DMS53 (cell line): Measurements from ENCODE around the gene C21orf58.
"Not testable (repeated sequence)": the region's sequence is repeated elsewhere in the genome, so short reads cannot be mapped to it uniquely, and the experiment has no call there.

Experiments used
- DNase-seq: peaks from one replicate; lab custom pipeline; 2025; lab: John Stamatoyannopoulos, UW

The C21orf58 gene

DNA sequence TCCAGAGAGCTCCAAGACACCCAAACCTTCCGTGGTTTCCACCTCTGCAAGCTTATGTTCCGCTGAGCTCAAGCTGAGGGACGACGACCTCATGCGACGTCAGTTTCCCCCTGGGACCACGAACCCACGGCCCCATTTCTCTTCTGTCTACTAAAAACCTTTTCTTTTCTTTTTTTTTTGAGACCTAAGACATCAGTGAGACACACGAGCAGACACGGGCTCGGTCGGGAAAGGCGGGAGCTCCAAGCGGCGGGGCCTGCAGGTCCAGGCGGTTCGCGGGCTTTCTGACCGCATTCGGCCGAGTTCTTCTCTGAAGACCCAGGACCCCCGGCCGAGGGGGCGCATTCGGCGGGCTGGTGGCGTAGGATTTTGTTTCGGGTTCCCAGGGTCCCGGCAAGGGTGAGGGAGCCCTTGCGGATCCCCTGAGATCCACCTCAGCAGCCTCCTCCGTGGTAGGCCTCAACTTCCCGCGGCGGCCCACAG, 402 bp downstream of the C21orf58 start:
- peak; percentile 47 for DNase-seq

DNA sequence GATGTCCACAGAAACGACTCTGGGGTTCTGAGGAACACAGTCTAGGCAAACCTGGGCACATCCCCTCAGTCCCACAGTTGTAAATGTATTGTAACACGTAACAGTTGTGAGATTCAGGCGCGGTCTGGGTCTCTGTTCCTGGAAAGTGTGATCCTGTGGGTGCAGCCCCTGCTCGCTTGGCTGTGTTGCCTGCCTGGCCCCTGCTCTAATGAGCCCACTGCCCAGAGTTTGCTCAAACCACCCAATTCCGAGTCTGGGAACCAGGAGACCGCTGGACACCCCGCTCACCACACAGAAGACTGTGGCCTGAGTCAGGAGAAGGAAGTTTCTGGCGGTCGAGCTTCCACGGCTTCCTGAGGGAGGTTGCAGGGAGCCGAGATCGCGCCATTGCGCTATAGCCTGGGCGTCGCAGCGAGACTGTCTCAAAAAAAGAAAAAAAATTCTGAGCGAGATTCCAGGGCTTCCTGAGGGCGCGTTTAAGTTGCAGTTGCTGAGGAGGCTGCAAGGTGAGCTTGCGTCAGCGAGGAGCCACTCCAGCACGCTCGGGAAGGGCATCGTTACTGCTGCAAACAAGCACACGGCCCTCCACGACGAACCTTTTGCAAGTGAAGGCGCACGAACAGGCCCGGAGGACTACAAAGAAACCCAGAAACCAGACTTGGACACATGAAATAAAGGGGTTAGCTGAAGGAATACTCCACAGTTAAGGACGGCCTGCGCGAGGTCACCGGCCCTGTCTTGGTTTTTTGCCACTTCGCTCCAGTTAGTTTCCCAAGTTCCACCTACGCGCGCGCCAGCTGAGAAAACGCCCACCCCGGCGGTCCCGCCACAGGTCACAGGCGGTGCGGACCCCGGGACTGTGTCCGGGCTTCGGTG, 1.1 kb downstream of the C21orf58 start:
- peak; percentile 63 for DNase-seq

DNA sequence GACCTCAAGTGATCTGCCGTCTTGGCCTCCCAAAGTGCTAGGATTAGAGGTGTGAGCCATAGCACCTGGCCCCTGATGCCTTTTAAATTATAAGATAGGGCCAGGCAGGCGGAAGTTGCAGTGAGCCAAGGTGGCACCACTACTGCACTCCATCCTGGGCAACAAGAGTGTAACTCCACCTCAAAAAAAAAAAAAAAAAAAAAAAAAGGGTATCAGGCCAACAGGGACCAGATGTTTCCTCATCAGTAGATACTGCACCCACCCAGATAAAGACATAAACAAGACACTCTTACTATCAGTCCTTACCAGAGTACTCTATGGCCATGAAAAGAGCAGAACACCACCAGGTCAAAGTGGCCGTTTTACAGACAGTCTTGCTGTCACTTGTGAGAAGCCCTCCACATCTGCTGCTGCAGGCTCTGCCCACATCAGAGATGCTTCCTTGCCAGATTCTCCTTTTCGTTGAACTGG, 3.3 kb downstream of the C21orf58 start:
- DNase-seq, result no peak

DNA sequence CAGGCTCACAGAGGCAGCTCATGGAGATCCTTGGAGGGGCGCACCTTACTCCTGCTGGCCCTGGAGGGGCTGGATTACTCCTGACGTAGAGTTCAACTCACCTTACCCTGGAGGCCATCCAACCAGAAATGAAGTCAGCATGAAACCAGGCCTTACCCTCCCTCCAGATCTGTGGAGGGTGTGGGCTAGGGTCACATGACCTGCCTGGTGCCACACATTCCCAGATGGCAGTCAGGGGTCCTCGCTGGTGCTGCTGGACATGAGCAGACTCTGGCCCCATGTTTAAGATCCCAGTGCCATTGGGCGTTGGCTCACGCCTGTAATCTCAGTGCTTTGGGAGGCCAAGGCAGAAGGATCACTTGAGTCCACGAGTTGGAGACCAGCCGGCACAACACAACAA, 4.5 kb downstream of the C21orf58 start:
- no peak for DNase-seq

DNA sequence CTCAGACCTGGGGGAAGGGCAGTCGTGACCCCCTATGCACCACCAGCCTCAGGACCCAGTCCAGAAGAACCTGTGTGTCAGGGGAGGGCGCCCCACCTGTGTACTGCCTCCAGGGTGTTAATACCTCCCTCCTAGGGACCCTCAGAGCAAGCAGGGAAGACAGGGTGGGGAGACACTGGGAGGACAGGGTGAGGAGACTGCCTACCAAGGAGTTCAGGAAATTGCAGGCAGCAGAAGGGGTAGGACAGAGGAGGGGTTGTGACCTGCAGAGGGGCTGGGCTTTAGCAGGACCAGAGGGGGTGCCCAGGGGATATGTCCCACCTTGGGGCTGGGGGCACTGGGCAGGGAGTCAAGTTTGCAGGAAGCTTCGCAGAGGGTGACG, 5.2 kb downstream of the C21orf58 start:
- no peak for DNase-seq

DNA sequence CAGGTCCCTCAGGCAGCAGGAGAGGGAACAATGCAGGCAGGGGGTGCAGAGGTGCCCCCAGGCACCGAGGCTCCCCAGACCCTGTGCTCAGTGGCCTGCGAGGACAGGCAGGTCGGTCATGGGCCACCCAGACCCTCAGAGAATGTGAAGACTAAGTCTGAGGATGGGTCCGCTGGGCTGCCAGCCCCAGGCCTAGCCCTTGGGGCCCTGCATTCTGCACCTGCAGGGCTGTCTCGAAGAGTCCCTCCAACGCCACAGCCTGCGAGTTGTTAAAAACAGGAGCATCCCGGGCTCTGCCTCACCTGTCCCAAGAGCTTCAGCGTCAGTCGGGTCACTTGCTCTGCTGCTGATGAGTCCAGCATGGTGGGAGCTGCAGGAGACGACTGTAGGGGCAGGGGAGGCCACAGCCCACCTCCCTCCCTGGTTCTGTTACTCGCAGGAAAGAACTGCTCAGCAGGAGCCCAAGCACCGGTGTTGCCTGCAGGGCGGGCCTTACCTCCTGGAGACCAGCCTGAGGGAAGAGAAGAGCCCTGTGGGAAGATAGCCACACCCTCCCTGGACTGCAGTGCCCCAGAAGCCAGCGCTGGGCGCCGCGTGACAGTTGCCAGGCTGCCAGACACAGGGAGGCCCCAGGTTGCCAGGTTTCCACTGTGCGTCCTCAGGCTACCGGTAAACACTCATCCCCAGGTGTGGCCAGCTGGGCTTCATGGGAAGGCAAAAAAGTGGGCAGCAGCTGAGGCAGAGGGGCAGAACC, 5.8 kb downstream of the C21orf58 start:
- peak; percentile 86 for DNase-seq

DNA sequence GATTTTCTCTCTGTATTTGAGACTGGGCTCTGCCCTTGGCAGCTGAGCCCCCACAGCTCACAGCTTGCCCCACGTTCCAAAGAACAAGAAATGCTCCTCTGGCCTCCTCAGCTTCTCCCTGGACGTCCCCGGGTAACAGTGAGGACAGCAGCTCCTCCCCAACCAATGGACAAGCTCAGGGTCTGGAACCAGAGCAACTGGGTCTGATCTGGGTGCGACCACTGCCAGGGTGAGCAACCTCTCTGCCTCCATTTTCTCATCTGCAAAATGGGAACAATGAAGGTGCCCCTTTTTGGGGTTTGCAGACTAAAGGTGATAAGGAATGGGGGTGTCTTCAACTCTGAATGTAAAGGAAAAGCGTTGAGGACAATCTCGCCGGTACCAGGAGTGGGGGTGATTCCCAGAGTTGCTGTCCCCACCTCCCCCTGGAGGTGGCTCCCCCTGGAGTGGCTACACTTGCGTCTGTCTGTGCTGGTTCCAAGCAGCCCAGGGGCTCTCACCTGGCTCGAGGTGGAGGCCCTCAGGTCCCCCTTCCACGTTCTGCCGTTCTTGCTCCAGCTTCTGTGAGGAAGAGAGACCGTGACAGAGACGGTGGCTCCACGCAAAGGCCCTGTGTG, 6.9 kb downstream of the C21orf58 start:
- DNase-seq, result no peak

DNA sequence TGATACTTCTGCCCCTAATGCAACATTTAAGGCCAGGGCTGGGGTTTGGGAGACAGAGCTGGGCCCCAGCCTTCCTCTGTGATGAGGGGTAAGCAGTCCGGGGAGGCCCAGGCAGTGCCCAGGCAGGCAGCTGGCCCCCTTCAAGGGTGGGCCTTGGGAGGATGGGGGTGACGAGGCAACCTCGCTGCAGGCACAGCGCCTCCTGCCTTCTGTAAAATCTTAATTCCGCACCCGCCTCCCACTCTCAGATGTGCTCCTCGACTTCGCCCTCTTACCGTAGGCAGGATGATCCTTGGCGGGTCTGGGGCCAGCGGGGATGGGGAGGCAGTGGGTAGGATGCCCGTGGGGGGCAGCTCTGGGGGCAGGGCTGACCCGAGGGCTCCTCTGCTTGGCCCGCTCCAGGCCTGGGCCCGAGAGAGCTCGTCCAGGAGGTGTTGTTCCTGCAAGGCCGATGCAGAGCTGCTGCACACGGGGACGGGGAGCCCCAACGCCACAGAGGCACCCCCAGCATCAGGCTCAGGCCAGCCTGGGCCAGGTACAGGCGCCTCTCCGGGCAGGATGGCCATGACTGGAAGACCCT, 9.1 kb downstream of the C21orf58 start:
- DNase-seq, result no peak

DNA sequence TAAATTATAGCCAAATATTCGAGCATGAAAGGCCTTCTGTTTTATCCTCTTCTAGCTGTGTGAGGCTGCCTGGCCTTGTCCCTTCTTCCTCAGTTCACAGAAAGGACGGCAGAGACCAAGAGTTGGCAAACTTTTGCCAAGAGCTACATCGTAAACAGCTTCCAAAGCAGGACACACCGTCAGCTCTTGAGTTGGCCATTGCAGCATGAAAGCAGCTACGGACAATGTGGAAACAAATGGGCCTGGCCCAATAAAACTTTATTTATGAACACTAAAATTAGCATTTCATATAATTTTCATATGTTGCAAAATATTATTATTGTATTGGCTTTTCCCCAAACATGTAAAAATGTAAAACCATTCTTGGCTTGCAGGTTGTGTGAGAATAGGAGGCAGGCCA, 10.7 kb downstream of the C21orf58 start:
- DNase-seq, result no peak

DNA sequence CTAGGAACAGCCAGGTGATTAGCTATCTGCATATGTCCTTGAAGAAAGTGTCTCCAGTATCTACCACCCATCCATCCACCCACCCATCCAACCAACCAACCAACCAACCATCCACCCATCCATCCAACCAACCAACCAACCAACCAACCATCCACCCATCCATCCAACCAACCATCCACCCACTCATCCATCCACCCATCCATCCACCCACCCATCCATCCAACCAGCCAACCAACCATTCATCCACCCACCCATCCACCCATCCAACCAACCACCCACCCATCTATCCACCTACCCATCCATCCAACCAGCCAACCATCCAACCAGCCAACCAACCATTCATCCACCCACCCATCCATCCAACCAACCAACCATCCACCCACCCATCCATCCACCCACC, 12.1 kb downstream of the C21orf58 start:
- no peak for DNase-seq

DNA sequence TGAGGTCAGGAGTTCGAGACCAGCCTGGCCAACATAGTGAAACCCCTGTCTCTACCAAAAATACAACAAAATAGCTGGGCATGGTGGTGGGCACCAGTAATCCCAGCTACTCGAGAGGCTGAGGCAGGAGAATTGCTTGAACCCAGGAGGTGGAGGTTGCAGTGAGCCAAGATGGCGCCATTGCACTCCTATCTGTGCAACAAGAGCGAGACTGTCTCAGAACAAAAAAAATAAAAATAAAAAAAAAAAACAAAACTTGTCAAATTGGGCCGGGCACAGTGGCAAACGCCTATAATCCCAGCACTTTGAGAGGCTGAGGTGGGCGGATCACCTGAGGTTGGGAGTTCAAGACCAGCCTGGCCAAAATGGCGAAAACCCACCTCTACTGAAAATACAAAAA, 13.4 kb downstream of the C21orf58 start:
- not testable (repeated sequence) for DNase-seq

DNA sequence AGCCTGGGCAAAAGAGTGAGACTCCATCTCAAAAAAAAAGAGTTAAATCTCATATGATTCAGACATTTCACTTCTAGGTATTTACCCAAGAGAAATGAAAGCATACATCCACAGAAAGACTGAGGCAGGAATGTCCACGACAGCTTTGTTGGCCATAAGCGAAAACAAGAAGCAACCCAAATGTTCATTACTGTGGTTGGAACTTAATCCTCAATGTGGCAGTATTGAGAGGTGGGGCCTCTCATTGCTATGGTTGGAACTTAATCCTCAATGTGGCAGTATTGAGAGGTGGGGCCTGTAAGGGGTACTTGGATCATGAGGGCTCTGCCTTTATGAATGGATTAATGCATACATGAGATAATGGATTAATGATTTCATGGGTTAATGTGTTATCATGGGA, 15.2 kb downstream of the C21orf58 start:
- no peak for DNase-seq

DNA sequence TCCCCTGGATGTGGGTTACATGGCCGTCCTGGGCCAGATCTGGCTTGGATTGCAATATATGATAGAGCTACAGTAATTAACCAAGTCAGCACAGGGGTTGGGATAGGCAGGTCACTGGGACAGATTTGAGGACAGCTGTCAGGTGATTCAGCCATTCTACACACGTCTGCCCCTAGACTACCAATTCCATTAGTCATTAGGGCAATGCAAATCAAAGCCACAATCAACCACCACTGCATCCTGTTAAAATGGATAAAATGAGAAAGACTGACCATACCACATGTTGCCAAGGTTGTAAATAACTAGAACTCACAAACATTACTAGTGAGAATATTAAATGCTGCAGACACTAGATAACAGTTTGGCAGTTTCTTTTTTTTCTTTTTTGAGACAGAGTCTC, 16.0 kb downstream of the C21orf58 start:
- DNase-seq, result no peak

DNA sequence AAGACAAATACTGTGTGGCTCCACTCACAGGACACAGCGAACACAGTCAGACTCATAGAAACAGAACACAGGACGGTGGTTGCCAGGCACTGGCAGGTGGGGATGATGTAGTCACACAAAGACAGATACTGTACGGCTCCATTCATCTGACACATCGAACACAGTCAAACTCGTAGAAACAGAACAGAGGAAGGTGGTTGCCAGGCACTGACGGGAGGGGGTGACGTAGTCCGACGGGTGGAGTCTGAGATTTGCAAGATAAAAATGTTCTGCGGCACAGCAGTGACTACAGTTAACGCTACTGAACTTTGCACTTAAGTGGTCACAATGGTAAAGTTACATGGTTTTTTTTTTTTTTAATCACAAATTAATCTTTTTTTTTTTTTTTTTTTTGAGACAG, 18.7 kb downstream of the C21orf58 start:
- no peak for DNase-seq

DNA sequence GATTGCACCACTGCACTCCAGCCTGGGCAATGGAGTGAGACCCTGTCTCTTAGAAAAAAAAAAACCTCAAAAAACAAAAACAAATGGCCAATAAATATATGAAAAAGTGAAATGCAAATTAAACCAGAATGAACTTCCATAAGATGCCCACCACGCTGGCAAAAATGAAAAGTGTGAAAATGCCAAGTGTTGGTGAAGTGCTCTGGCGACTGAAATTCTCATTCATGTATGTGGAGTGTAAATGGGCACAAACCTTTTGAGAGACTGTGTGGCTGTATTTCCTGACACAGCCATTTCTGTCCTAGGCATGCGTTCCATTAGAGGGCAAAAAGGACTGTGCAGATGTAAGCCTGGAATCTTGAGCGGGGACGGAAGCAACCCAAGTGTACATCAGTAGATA, 19.2 kb downstream of the C21orf58 start:
- DNase-seq, result no peak

DNA sequence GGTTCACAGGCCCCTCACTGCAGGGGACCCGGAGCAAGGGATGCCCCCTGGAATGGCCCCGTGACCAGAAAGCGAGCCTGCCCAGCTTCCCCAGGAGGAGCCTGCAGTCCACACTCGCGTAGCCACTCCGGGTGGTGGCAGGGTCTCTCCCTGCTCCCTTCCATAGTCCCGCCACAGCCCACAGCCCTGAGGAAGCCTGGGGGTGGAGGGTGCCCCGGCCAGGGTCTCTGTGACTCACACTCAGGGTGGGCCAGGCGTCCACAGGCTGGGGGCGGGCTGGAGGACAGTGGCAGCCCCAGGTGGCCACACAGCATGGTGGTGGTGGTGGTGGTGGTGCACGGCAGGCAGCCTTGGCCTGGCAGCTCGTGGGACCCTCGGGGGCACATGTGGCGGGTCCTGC, 21.9 kb downstream of the C21orf58 start:
- DNase-seq, result no peak

DNA sequence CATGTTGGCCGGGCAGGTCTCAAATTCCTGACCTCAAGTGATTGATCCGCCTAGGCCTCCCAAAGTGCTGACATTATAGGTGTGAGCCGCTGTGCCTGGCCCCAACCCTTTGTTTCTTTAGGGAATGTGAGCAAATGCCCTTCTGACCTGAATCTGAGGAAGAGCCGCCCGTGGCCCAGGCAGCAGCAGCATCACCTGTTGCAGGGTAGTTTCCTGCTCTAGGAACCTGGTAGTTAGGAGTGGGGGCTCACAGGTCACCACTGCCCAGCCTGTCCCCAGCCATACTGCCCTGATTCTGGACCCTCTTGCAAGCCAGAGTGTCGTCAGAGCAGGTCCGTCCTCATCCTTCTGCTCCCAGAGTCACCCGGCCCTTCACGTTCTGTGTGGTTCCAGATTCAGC, 24.5 kb downstream of the C21orf58 start:
- no peak for DNase-seq

DNA sequence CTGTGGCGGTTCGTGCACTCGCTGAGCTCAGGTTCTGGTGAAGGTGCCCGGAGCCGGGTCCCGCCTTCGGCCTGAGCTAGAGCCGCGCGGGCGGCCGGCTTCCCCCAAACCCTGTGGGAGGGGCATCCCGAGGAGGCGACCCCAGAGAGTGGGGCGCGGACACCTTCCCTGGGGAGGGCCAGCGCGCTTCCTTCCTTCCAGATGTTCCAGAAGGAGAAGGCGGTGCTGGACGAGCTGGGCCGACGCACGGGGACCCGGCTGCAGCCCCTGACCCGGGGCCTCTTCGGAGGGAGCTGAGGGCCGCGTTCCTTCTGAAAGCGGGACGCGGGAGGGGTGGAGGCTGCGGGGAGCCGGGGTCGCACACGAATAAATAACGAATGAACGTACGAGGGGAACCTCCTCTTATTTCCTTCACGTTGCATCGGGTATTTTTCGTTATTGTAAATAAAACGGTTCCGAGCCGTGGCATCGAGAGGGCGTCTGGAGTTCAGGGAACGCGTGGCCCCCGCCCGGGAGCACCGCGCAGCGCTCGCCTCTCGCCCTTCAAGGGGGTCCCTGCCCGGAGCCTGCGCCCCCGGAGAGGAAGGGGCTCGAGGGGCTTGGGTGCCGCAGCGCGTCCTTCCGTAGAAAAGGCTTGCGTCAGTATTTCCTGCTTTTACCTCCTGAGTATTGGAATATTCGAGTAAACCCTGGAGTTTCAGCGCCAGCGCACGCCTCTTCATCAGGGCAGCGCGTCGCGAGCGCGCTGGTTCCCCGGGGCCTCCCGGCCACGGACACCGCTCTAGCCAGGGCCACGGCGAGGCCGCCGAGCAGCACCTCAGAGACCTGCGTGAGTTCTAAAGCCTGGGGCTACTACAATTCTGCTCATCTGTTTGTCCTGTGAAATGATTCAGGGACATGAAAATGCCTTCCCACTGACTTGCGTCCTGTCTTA, 26.1 kb downstream of the C21orf58 start:
- DNase-seq, result peak; percentile 59

DNA sequence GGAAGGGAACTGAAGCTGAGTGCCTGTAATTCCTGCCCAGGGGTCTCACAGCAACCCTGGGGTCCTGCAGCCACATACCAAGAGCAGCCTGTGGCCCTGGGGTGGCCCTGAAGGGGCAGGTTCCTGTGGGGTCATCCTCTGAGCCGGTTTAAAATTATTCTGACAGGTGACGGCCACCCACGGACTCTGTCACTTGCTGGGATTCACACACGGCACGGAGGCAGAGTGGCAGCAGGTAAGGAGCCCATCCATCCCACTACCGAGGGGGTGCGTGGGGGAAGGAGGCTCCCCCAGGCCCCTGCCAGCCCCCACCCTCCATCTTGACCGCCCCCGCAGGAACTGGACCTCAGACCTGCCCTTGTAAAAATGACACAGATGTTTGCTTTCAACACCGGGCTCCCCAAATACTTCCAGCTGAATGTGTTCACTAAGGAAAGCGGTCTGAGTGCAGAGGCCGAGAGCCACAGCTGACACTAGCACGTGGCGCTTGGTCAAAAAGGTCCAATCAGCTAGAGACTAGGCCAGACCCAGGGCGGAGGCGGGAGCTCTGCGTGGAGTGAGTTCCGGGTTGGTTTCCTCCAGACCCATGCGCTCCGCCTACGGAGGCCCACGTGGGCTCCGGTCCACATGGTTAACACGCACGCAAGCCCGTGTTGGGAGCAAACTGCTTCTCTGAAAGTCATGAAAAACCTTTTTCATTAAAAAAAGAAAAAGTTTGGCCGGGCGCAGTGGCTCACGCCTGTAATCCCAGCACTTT, 27.5 kb downstream of the C21orf58 start:
- DNase-seq, result peak; percentile 30

DNA sequence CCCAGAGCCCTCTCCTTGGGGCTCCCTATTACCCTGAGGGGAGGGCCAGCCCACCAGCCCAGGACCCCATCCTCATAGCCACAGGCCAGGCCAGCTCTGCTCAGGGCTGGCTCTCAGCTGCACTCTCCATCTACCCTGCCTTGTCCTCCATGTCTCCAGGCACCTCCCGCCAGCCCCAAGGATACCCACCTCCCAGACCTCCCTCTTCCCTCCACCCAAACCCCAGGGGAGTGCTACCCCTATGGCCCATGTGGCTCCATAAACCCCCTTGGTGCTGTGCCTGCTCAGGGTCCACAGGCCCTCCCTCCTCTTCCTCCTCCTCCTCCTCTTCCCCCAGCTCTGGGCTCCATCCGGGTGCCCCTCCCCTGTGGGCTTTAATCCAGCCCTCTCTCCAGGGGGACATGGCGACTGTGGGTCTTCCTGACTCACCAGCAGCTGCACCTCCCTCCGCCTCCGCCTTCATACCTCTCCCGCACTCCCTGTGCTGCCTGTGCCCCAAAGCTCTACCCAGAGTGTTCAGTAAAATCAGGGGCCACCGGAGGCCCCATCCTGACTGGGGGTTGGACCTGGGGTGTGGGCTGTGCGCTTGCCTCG, 28.4 kb downstream of the C21orf58 start:
- DNase-seq, result no peak
